A549 (cell line): Measurements from ENCODE around the gene CHST15.

Experiments used
- CEBPB ChIP-seq, 2 experiments: fragments of >200 bp in 1 of 2; sonication (Bioruptor Twin) in 1 of 2; formaldehyde crosslinking in 1 of 2; IDR thresholded peaks; 2 replicates each; pipeline ENCODE4 v1.6.1; 2012 to 2016
- CHD2 ChIP-seq: fragments of 150-350 bp; IDR thresholded peaks from 2 replicates; pipeline ENCODE4 v1.6.1; 2014; ENCODE audit warnings: low read length; ENCODE audit not compliant: partially characterized antibody
- USF2 ChIP-seq: fragments of 450-650 bp; IDR thresholded peaks from 2 replicates; pipeline ENCODE4 v1.6.1; 2014; ENCODE audit warnings: antibody characterized with exemption
- ZSCAN20 ChIP-seq: fragments of 250-450 bp; sonication (Bioruptor Pico); IDR thresholded peaks from 2 replicates; pipeline ENCODE4 v1.8.0; 2022; ENCODE audit warnings: mild to moderate bottlenecking, moderate library complexity
- TF ChIP-seq, protein P1 (sequence below): fragments of >200 bp; sonication (Bioruptor Twin); formaldehyde crosslinking; IDR thresholded peaks from 3 replicates; pipeline ENCODE4 v1.5.1; 2016

DNA sequence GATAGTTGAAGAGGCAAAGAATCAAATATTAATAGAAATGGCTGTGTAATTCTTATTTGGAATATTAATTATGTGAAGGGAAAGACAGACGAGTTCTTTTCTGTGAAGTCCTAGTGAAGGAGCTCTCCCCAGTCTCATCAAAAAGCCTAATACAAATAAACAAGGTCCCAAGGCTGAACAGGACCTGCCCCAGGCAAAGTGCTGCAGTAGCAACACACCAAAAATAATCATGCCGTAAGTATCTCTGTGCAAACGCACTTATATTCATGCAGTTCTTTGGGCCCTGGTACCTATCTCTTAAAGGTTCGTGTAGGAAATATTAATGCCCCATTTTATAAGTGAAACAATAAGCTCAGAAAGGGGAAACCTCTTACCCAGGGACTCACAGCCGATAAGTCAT, 12.2 kb upstream of the CHST15 start:
- no peak for TF ChIP-seq ZSCAN20 (CRISPR knock-in tag)
- no peak for TF ChIP-seq USF2
- no peak for TF ChIP-seq CEBPB (IDR thresholded peaks at IDR 0.05)
- TF ChIP-seq CHD2 = no peak
- TF ChIP-seq, protein P1, sequence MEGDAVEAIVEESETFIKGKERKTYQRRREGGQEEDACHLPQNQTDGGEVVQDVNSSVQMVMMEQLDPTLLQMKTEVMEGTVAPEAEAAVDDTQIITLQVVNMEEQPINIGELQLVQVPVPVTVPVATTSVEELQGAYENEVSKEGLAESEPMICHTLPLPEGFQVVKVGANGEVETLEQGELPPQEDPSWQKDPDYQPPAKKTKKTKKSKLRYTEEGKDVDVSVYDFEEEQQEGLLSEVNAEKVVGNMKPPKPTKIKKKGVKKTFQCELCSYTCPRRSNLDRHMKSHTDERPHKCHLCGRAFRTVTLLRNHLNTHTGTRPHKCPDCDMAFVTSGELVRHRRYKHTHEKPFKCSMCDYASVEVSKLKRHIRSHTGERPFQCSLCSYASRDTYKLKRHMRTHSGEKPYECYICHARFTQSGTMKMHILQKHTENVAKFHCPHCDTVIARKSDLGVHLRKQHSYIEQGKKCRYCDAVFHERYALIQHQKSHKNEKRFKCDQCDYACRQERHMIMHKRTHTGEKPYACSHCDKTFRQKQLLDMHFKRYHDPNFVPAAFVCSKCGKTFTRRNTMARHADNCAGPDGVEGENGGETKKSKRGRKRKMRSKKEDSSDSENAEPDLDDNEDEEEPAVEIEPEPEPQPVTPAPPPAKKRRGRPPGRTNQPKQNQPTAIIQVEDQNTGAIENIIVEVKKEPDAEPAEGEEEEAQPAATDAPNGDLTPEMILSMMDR = no peak
